Esophagus squamous epithelium (tissue), 5 donors: Measurements from ENCODE around the gene GNL1. TPM values are rescaled to one million over a fixed set of nuclear protein-coding genes. Genes with fewer than 3 reads are reported as not detected.
A peak's percentile ranks its signal among the peaks of the same experiment; 100 is the strongest.

Experiments
- DNase-seq: peaks from one replicate; lab custom pipeline; 2025; lab: John Stamatoyannopoulos, UW
- H3K27ac ChIP-seq, 4 donors: fragments of 200-600 bp; sonication (generic); one replicate each; pipeline ENCODE4 v1.5.1; 2016 to 2019; ENCODE audit warnings: mild to moderate bottlenecking in 1 of 4
- H3K27me3 ChIP-seq, 4 donors: fragments of 200-600 bp; sonication (generic); 1 replicate in 3 of 4; 2 replicates in 1 of 4; pipeline versions ENCODE4 v1.5.1 to v1.6.0; 2017 to 2021; ENCODE audit warnings: antibody characterized with exemption in 1 of 4
- H3K36me3 ChIP-seq, 3 donors: fragments of 200-600 bp; sonication (generic); one replicate each; pipeline ENCODE4 v1.5.1; 2016 to 2019
- H3K4me1 ChIP-seq, 3 donors: fragments of 200-600 bp; sonication (generic); one replicate each; pipeline ENCODE4 v1.5.1; 2017 to 2019
- H3K4me3 ChIP-seq, 4 donors: fragments of 200-600 bp; sonication (generic); 1 replicate in 3 of 4; 2 replicates in 1 of 4; pipeline ENCODE4 v1.5.1; 2016 to 2019; ENCODE audit warnings: mild to moderate bottlenecking in 2 of 4, moderate library complexity in 1 of 4
- H3K9me3 ChIP-seq, 3 donors: fragments of 200-600 bp; sonication (generic); one replicate each; pipeline ENCODE4 v1.5.1; 2016 to 2019
- CTCF ChIP-seq, 6 experiments: fragments of 450-650 bp in 4 of 6; fragments of 200-600 bp in 2 of 6; sonication (generic) in 2 of 6; IDR thresholded peaks; one replicate each; pipeline ENCODE4 v1.5.1; 2016 to 2019; ENCODE audit warnings: antibody characterized with exemption in 6 of 6, mild to moderate bottlenecking in 4 of 6, moderate library complexity in 4 of 6
- POLR2A ChIP-seq, 4 donors: fragments of 450-650 bp; IDR thresholded peaks; one replicate each; pipeline ENCODE4 v1.6.1; 2017; ENCODE audit warnings: antibody characterized with exemption in 4 of 4, mild to moderate bottlenecking in 4 of 4, moderate library complexity in 3 of 4
- WGBS, 2 donors: methylation state at CpG; one replicate each; pipeline ENCODE4 v1.1.5; 2018; 5-methylcytosine and 5-hydroxymethylcytosine counted together
- intact Hi-C: fragments of 100-400 bp; cut with DNase I; formaldehyde crosslinking; loops from one replicate; pipeline ENCODE4 v1.15.0; 2022
- total RNA-seq, 4 donors: library from RNA; depleted of rRNA; stranded (reverse); fragments of >200 nt; gene quantifications; one replicate each; pipeline ENCODE4 v1.1.0, GENCODE V29; 2016
- donor health status: DM: yes; HTN: yes; CAD: no.

GNL1 gene
- total RNA-seq, 4 donors from 2014 or later: 12.7 to 37.2 (median 20.5) TPM

- Histone ChIP-seq H3K27ac (no peak overlapping the region), H3K4me3 (no peak overlapping the region), H3K4me1 (peaks cover 0 to 15% (median 7%) of the 10 kb centered on the region in 3 donors), H3K36me3 (peaks cover 0 to 24% (median 7%) of the 10 kb centered on the region in 3 donors), H3K27me3 (no peaks in the 10 kb centered on the region), H3K9me3 (no peaks in the 10 kb centered on the region)
- intact Hi-C loops: no loop called here
- WGBS, 2 donors: 91 to 94% methylated on average over 14 of the region's 14 CpGs
- TF ChIP-seq CTCF (IDR thresholded peaks at IDR 0.05): no peak
- no peak for TF ChIP-seq POLR2A (IDR thresholded peaks at IDR 0.05)
- DNase-seq: no peak
These were observed 6.5 kb upstream of the GNL1 start for GRCh38 chr6:30562470-30563425.

- intact Hi-C loops: no loop called here
- WGBS, 2 donors: 87 to 92% methylated on average over 3 of the region's 3 CpGs
- DNase-seq: no peak
- H3K4me3 ChIP-seq: no peak overlapping the region
- H3K27ac ChIP-seq: no peak overlapping the region
- no peaks in the 10 kb centered on the region for H3K9me3 ChIP-seq
- TF ChIP-seq POLR2A (IDR thresholded peaks at IDR 0.05): no peak
- no peak for TF ChIP-seq CTCF (IDR thresholded peaks at IDR 0.05)
- peaks cover 0 to 17% (median 10%) of the 10 kb centered on the region in 3 donors for H3K4me1 ChIP-seq
- H3K36me3 ChIP-seq: peaks cover 0 to 24% (median 7%) of the 10 kb centered on the region in 3 donors
- no peaks in the 10 kb centered on the region for H3K27me3 ChIP-seq
These were observed 4.6 kb upstream of the GNL1 start for GRCh38 chr6:30560930-30561329.

- intact Hi-C loops: no loop called here
- H3K4me3 ChIP-seq: peak overlapping the region; percentile 54 to 100 (median 92)
- H3K4me1 ChIP-seq: peaks cover 7 to 33% (median 20%) of the 10 kb centered on the region in 3 donors
- 2 to 4% methylated on average over 6 of the region's 6 CpGs for WGBS, 2 donors
- no peak for DNase-seq
- H3K27me3 ChIP-seq: no peaks in the 10 kb centered on the region
- H3K36me3 ChIP-seq: peaks cover 10 to 36% (median 14%) of the 10 kb centered on the region in 3 donors
- no peaks in the 10 kb centered on the region for H3K9me3 ChIP-seq
- peak overlapping the region; percentile 96 to 100 (median 99) for H3K27ac ChIP-seq
- no peak for TF ChIP-seq CTCF (IDR thresholded peaks at IDR 0.05)
- no peak for TF ChIP-seq POLR2A (IDR thresholded peaks at IDR 0.05)
These were observed 1.3 kb upstream of the GNL1 start for GRCh38 chr6:30557683-30557981.

- peak; percentile 78 for DNase-seq
- TF ChIP-seq CTCF (IDR thresholded peaks at IDR 0.05) (no peak), POLR2A (IDR thresholded peaks at IDR 0.05) (peak in 2 of 4 donors; percentile 37 to 45)
- Histone ChIP-seq H3K27me3 (no peaks in the 10 kb centered on the region), H3K27ac (peak within 1 kb of the TSS; percentile 96 to 100 (median 99)), H3K4me3 (peak within 1 kb of the TSS; percentile 54 to 100 (median 92)), H3K4me1 (peaks cover 7 to 33% (median 20%) of the 10 kb centered on the region in 3 donors), H3K9me3 (no peaks in the 10 kb centered on the region), H3K36me3 (peaks cover 11 to 36% (median 14%) of the 10 kb centered on the region in 3 donors)
- intact Hi-C loops: no loop called here
- WGBS, 2 donors: 0 to 1% methylated on average over 23 to 31 of the region's 42 CpGs
These were observed 805 bp upstream of the GNL1 start, which contains the start of gene PRR3 for GRCh38 chr6:30556906-30557682. Gene PRR3 (plus strand): TSS chr6:30557295. CDS start chr6:30557345, 50 bp downstream.
